Lower leg skin (tissue), 3 donors: ENCODE measurements around the gene ADGRA1.

Experiments used
- POLR2A ChIP-seq, 2 donors: fragments of 450-650 bp; IDR thresholded peaks; one replicate each; pipeline ENCODE4 v1.6.1; 2016 to 2017; ENCODE audit warnings: antibody characterized with exemption in 2 of 2, mild to moderate bottlenecking in 1 of 2, moderate library complexity in 1 of 2
- TF ChIP-seq, protein P1 (sequence below), 3 donors: fragments of 450-650 bp; IDR thresholded peaks; one replicate each; pipeline ENCODE4 v1.5.1; 2016; ENCODE audit warnings: antibody characterized with exemption in 3 of 3, mild to moderate bottlenecking in 3 of 3, moderate library complexity in 2 of 3

DNA sequence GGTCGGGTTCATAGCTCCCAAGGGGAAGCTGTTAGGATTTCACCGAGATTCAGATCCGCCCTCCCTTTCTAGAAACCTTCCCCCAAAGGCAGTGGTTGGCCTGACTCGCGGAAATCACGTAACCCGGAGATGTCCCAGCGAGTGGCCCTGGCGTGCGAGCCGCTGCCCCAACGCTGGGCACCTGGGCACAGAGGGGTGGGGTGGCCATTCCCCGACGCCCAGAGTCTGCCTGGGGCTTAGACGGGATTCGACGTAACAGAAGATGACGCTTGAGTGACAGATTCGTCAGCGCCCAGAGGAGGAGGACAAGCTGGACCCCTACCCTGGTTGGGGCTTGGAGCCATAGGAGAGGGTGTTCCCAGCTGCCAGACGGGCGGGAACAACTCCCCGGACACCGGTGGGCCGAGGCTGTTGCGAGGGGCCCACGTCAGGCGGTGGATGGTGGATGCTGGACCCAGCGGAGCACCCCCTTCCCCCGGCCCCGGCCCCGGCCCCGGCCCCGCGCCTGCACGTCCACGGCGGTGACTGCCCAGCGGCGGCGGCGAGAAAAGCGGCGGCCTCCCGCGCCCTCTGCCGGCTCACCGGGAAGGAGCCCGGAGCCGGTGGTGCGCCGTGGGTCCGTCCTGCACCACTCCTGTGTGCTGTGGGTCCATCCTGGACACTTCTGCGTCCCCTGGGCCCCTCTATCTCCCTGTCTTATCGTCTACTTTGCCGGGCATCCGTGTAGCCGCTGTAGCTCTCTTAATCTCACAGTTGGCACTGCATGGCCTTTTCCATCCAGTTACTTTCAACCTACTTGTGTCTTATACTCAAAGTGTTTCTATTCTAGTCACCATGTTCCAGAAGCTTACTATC, 36.9 kb downstream of the ADGRA1 start:
- TF ChIP-seq, protein P1, sequence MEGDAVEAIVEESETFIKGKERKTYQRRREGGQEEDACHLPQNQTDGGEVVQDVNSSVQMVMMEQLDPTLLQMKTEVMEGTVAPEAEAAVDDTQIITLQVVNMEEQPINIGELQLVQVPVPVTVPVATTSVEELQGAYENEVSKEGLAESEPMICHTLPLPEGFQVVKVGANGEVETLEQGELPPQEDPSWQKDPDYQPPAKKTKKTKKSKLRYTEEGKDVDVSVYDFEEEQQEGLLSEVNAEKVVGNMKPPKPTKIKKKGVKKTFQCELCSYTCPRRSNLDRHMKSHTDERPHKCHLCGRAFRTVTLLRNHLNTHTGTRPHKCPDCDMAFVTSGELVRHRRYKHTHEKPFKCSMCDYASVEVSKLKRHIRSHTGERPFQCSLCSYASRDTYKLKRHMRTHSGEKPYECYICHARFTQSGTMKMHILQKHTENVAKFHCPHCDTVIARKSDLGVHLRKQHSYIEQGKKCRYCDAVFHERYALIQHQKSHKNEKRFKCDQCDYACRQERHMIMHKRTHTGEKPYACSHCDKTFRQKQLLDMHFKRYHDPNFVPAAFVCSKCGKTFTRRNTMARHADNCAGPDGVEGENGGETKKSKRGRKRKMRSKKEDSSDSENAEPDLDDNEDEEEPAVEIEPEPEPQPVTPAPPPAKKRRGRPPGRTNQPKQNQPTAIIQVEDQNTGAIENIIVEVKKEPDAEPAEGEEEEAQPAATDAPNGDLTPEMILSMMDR (IDR thresholded peaks at IDR 0.05): no peak
- TF ChIP-seq POLR2A (IDR thresholded peaks at IDR 0.05): no peak
